Cardiac fibroblast (primary cell): ENCODE results near the gene MEOX1.

Source experiments
- DNase-seq, 2 donors: peaks; one replicate each; pipeline versions ENCODE4 v3.0.0 to v3.0.0-alpha.2; 2010; ENCODE audit warnings: low read depth in 2 of 2
- H3K4me3 ChIP-seq, 2 donors: replicated peaks in 1 of 2; 1 replicate in 1 of 2; 2 replicates in 1 of 2; pipeline ENCODE4 v1.5.1; 2011; ENCODE audit warnings: low read depth in 2 of 2, low read length in 2 of 2, mild to moderate bottlenecking in 2 of 2, moderate library complexity in 1 of 2
- TF ChIP-seq, protein P1 (sequence below): IDR thresholded peaks from one replicate; pipeline ENCODE4 v1.5.1; 2011; ENCODE audit warnings: low read depth, mild to moderate bottlenecking, low read length, inconsistent platforms

The MEOX1 gene

GRCh38 chr17:43599835-43600234 is 61.9 kb downstream of the MEOX1 start:
- no peak overlapping the region for H3K4me3 ChIP-seq
- DNase-seq: peak; percentile 89 to 91
- TF ChIP-seq, protein P1, sequence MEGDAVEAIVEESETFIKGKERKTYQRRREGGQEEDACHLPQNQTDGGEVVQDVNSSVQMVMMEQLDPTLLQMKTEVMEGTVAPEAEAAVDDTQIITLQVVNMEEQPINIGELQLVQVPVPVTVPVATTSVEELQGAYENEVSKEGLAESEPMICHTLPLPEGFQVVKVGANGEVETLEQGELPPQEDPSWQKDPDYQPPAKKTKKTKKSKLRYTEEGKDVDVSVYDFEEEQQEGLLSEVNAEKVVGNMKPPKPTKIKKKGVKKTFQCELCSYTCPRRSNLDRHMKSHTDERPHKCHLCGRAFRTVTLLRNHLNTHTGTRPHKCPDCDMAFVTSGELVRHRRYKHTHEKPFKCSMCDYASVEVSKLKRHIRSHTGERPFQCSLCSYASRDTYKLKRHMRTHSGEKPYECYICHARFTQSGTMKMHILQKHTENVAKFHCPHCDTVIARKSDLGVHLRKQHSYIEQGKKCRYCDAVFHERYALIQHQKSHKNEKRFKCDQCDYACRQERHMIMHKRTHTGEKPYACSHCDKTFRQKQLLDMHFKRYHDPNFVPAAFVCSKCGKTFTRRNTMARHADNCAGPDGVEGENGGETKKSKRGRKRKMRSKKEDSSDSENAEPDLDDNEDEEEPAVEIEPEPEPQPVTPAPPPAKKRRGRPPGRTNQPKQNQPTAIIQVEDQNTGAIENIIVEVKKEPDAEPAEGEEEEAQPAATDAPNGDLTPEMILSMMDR: no peak

DNA sequence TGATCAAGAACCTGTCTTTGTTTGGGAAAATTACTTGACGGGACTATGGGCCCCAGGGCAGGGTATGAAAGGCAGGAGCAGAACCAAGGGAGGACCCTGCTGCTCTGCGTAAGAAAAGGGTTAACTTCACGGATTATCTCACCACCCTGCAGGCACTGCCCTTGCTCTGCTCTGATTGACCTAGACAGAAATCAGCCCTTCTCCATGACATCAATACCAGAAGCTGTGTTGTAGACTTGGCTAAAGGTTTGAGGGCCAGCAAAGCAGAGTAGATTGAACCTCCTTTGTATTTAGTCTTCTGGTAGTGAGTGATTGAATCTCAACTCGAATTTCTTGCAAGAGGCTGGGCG is 62.7 kb downstream of the MEOX1 start:
- TF ChIP-seq, protein P1: no peak
- no peak overlapping the region for H3K4me3 ChIP-seq
- DNase-seq: no peak

DNA sequence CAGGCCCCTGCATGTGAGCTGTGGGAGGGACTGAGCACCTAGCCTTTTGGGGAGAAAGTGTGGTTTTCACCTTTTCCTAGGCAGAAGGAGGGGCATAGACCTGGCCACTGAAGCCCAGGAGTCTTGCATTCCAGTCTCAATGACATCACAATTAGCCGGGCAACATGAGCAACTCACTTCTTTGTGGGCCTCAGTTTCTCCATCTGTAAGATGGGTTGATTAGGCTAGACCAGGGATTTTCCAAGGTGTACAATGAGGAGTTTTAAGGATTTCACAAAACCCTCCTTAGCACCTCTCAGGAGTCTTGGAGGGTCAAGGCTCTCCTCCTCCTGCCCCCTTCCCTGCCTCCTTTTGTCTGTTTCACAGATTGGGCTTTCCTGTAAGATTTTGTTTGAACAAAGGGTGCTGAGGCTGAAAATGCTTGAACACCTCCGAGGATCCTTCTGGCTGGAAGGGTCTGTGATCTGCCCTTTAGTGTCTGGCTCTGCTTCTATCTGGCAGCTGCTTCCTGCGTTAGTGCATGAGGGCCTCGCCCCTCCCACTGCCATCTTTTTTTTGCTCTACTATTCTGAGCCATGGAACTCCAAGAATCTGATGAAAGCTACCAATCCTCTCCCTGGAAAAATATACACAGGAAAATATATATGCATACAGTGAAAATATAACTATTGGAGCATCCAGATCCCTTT is 63.2 kb downstream of the MEOX1 start:
- no peak for DNase-seq
- no peak overlapping the region for H3K4me3 ChIP-seq
- TF ChIP-seq, protein P1: no peak

GRCh38 chr17:43597624-43598356 is 63.9 kb downstream of the MEOX1 start:
- no peak overlapping the region for H3K4me3 ChIP-seq
- TF ChIP-seq, protein P1: no peak
- no peak for DNase-seq

- TF ChIP-seq, protein P1: no peak
- H3K4me3 ChIP-seq: no peak overlapping the region
- no peak for DNase-seq
These were observed 66.3 kb downstream of the MEOX1 start for GRCh38 chr17:43595466-43595865.

DNA sequence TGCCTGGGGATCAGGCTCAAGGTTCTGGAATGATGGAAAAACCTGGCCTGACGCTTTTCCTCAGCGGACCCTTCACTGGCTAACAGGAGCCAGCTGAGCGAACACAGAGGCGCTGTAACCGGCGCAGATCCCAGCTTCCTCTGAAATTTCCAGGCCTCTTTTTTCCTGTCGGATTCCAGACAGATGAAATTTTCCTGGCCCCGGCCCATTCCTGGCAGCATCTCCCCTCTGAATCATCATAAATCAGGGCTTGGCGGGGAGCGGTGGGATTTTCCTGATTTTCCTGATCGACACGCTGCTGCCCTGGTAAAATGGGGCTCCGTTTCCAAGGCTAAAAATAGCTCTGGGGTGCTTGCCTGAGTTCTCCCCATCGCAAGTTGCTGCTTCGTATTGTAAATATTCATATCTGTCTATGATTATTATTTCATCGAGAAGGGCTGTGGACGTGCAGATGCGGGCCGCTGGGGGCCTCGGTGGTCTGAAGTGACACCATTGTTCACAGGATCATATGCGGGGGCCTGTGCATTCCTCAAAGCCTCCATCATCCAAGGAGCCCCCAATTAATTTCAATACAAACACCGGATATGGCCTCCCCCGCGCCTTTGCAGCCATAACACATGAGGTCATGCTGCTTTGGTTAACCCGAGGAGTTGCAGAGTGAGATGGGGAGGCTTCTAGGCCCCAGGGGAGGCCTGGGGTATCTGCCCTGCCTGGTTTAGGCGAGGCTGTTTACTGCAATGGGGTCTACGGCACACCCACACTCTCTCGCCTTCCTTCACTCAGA is 69.8 kb downstream of the MEOX1 start:
- TF ChIP-seq, protein P1: no peak
- DNase-seq: peak; percentile 91 to 93
- H3K4me3 ChIP-seq: no peak overlapping the region
